GM12878 (cell line): ENCODE data around the gene MCMBP. TPM values are rescaled to one million over a fixed set of nuclear protein-coding genes. Genes with fewer than 3 reads are reported as not detected.

Experiments
- ATF7 ChIP-seq: fragments of 450-650 bp; IDR thresholded peaks from 2 replicates; pipeline ENCODE4 v1.6.1; 2016; ENCODE audit warnings: low read depth, mild to moderate bottlenecking
- BCL11A ChIP-seq: IDR thresholded peaks from 2 replicates; pipeline ENCODE4 v1.6.1; 2011; ENCODE audit warnings: low read depth, low read length
- CBFB ChIP-seq: IDR thresholded peaks from 2 replicates; pipeline ENCODE4 v1.6.1; 2016; ENCODE audit warnings: antibody characterized with exemption, low read depth
- EZH2 ChIP-seq: IDR thresholded peaks from 2 replicates; pipeline ENCODE4 v1.6.1; 2012; ENCODE audit warnings: low read depth, mild to moderate bottlenecking, control low read depth, inconsistent platforms, low read length, borderline replicate concordance; ENCODE audit not compliant: control insufficient read depth
- GABPA ChIP-seq: IDR thresholded peaks from 2 replicates; pipeline ENCODE4 v1.6.1; 2014; ENCODE audit warnings: antibody characterized with exemption, low read depth, mild to moderate bottlenecking, inconsistent platforms
- IKZF1 ChIP-seq: fragments of 450-650 bp; conservative IDR thresholded peaks from 2 replicates; pipeline ENCODE4 v1.6.1; 2017; ENCODE audit warnings: antibody characterized with exemption, mild to moderate bottlenecking
- IRF4 ChIP-seq: IDR thresholded peaks from 2 replicates; pipeline ENCODE4 v1.6.1; 2011; ENCODE audit warnings: low read depth, low read length
- KDM1A ChIP-seq: fragments of 200-600 bp; sonication (generic); IDR thresholded peaks from 2 replicates; pipeline ENCODE4 v1.6.1; 2016; ENCODE audit warnings: borderline replicate concordance
- NFYA ChIP-seq: IDR thresholded peaks from 2 replicates; pipeline ENCODE4 v1.6.1; 2011; ENCODE audit warnings: low read depth, mild to moderate bottlenecking, low read length, improper control_type of control experiment, borderline replicate concordance
- NR2C1 ChIP-seq: fragments of 450-650 bp; IDR thresholded peaks from 2 replicates; pipeline ENCODE4 v1.6.1; 2017; ENCODE audit warnings: antibody characterized with exemption, mild to moderate bottlenecking, moderate library complexity
- POLR2A ChIP-seq: IDR thresholded peaks from 2 replicates; pipeline ENCODE4 v1.6.1; 2011; ENCODE audit warnings: low read depth, mild to moderate bottlenecking, low read length
- RBBP5 ChIP-seq: fragments of 200-600 bp; sonication (generic); conservative IDR thresholded peaks from 2 replicates; pipeline ENCODE4 v1.6.1; 2016
- SMAD1 ChIP-seq: fragments of 450-650 bp; IDR thresholded peaks from 2 replicates; pipeline ENCODE4 v1.6.1; 2018; ENCODE audit warnings: mild to moderate bottlenecking, low read depth; ENCODE audit not compliant: partially characterized antibody
- SPI1 ChIP-seq: IDR thresholded peaks from 2 replicates; pipeline ENCODE4 v1.6.1; 2011; ENCODE audit warnings: low read depth, mild to moderate bottlenecking, low read length, moderate library complexity, borderline replicate concordance; ENCODE audit not compliant: insufficient read depth
- SREBF2 ChIP-seq: IDR thresholded peaks from 2 replicates; pipeline ENCODE4 v1.6.1; 2012; ENCODE audit warnings: mild to moderate bottlenecking, low read length
- SUPT20H ChIP-seq: IDR thresholded peaks from 2 replicates; pipeline ENCODE4 v1.6.1; 2011; ENCODE audit warnings: low read depth, mild to moderate bottlenecking, low read length, moderate library complexity, borderline replicate concordance; ENCODE audit not compliant: control insufficient read depth
- TARDBP ChIP-seq: IDR thresholded peaks from 2 replicates; pipeline ENCODE4 v1.6.1; 2016; ENCODE audit warnings: borderline replicate concordance
- ZNF207 ChIP-seq: fragments of 450-650 bp; IDR thresholded peaks from 2 replicates; pipeline ENCODE4 v1.6.1; 2014; ENCODE audit warnings: antibody characterized with exemption, mild to moderate bottlenecking, borderline replicate concordance
- ZNF274 ChIP-seq: IDR thresholded peaks from one replicate; pipeline ENCODE4 v1.8.0; 2011; ENCODE audit not compliant: insufficient read length, insufficient read depth
- ZNF622 ChIP-seq: fragments of 450-650 bp; IDR thresholded peaks from 2 replicates; pipeline ENCODE4 v1.6.1; 2017; ENCODE audit warnings: mild to moderate bottlenecking, inconsistent platforms
- polyA plus RNA-seq, 11 experiments: library from polyadenylated mRNA; depleted of rRNA in 4 of 11; unstranded in 6 of 11; stranded (reverse) in 5 of 11; fragments of >200 nt; fragmentation: Nextera tagmentation in 4 of 11; fragmentation: Illumina TruSeq in 1 of 11; extraction: Ambion mirVana in 4 of 11; extraction: Trizol in 1 of 11; gene quantifications; 1 replicate in 1 of 11; 2 replicates in 10 of 11; pipeline versions ENCODE4 v1.2.1 to v1.2.3, GENCODE V29; 2011 to 2016; ENCODE audit warnings: inconsistent platforms in 2 of 11, missing spikeins in 2 of 11, low read depth in 1 of 11
- total RNA-seq, 4 experiments: library from RNA; depleted of rRNA in 3 of 4; stranded (reverse); fragments of >200 nt in 3 of 4; fragmentation: Illumina TruSeq in 1 of 4; extraction: Trizol in 1 of 4; gene quantifications; 2 replicates each; pipeline versions ENCODE4 v1.2.1 to v1.2.3, GENCODE V29; 2013 to 2021
- TF ChIP-seq, protein P1 (sequence below): fragments of 450-650 bp; IDR thresholded peaks from 2 replicates; pipeline ENCODE4 v1.6.1; 2014; ENCODE audit warnings: mild to moderate bottlenecking
- TF ChIP-seq, protein P2 (sequence below): fragments of 450-650 bp; IDR thresholded peaks from 2 replicates; pipeline ENCODE4 v1.6.1; 2017; ENCODE audit warnings: low read depth, mild to moderate bottlenecking, moderate library complexity
- TF ChIP-seq, protein P3 (sequence below): IDR thresholded peaks from 2 replicates; pipeline ENCODE4 v1.6.1; 2011; ENCODE audit warnings: borderline replicate concordance, low read depth, mild to moderate bottlenecking, moderate library complexity, mixed read lengths, low read length; ENCODE audit not compliant: insufficient read depth; ENCODE audit errors: extremely low read length
- TF ChIP-seq, protein P4 (sequence below): fragments of 450-650 bp; IDR thresholded peaks from 2 replicates; pipeline ENCODE4 v1.6.1; 2017; ENCODE audit warnings: antibody characterized with exemption, mild to moderate bottlenecking, moderate library complexity
- TF ChIP-seq, protein P5 (sequence below): IDR thresholded peaks from 2 replicates; pipeline ENCODE4 v1.6.1; 2011; ENCODE audit warnings: low read depth, mild to moderate bottlenecking, low read length, moderate library complexity, borderline replicate concordance; ENCODE audit errors: extremely low read depth

MCMBP gene
- total and polyA plus RNA-seq, 10 of the 15 experiments (the other 5 are each of a cell fraction or from before 2014, with no cell fraction given), result 7.6 to 93.1 (median 75.7) TPM

- TF ChIP-seq SUPT20H, result no peak
- TF ChIP-seq KDM1A, result no peak
- no peak for TF ChIP-seq SREBF2
- TF ChIP-seq, protein P1, sequence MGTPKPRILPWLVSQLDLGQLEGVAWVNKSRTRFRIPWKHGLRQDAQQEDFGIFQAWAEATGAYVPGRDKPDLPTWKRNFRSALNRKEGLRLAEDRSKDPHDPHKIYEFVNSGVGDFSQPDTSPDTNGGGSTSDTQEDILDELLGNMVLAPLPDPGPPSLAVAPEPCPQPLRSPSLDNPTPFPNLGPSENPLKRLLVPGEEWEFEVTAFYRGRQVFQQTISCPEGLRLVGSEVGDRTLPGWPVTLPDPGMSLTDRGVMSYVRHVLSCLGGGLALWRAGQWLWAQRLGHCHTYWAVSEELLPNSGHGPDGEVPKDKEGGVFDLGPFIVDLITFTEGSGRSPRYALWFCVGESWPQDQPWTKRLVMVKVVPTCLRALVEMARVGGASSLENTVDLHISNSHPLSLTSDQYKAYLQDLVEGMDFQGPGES, result 0 out of 2 replicates have a peak, but pooled peaks have one; percentile 40
- TF ChIP-seq CBFB, result no peak
- TF ChIP-seq GABPA, result no peak
- no peak for TF ChIP-seq SPI1
- TF ChIP-seq NR2C1, result peak; percentile 85
- TF ChIP-seq RBBP5, result no peak
- TF ChIP-seq, protein P2, sequence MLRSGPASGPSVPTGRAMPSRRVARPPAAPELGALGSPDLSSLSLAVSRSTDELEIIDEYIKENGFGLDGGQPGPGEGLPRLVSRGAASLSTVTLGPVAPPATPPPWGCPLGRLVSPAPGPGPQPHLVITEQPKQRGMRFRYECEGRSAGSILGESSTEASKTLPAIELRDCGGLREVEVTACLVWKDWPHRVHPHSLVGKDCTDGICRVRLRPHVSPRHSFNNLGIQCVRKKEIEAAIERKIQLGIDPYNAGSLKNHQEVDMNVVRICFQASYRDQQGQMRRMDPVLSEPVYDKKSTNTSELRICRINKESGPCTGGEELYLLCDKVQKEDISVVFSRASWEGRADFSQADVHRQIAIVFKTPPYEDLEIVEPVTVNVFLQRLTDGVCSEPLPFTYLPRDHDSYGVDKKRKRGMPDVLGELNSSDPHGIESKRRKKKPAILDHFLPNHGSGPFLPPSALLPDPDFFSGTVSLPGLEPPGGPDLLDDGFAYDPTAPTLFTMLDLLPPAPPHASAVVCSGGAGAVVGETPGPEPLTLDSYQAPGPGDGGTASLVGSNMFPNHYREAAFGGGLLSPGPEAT, result peak; percentile 57; the same call in 1 of the 2 replicates
- TF ChIP-seq NFYA, result no peak
- TF ChIP-seq TARDBP, result 0 out of 2 replicates have a peak, but pooled peaks have one; percentile 53
- peak; percentile 93 for TF ChIP-seq IKZF1
- no peak for TF ChIP-seq IRF4
- TF ChIP-seq, protein P3, sequence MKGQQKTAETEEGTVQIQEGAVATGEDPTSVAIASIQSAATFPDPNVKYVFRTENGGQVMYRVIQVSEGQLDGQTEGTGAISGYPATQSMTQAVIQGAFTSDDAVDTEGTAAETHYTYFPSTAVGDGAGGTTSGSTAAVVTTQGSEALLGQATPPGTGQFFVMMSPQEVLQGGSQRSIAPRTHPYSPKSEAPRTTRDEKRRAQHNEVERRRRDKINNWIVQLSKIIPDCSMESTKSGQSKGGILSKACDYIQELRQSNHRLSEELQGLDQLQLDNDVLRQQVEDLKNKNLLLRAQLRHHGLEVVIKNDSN, result no peak
- no peak for TF ChIP-seq SMAD1
- no peak for TF ChIP-seq ATF7
- no peak for TF ChIP-seq ZNF622
- TF ChIP-seq, protein P4, sequence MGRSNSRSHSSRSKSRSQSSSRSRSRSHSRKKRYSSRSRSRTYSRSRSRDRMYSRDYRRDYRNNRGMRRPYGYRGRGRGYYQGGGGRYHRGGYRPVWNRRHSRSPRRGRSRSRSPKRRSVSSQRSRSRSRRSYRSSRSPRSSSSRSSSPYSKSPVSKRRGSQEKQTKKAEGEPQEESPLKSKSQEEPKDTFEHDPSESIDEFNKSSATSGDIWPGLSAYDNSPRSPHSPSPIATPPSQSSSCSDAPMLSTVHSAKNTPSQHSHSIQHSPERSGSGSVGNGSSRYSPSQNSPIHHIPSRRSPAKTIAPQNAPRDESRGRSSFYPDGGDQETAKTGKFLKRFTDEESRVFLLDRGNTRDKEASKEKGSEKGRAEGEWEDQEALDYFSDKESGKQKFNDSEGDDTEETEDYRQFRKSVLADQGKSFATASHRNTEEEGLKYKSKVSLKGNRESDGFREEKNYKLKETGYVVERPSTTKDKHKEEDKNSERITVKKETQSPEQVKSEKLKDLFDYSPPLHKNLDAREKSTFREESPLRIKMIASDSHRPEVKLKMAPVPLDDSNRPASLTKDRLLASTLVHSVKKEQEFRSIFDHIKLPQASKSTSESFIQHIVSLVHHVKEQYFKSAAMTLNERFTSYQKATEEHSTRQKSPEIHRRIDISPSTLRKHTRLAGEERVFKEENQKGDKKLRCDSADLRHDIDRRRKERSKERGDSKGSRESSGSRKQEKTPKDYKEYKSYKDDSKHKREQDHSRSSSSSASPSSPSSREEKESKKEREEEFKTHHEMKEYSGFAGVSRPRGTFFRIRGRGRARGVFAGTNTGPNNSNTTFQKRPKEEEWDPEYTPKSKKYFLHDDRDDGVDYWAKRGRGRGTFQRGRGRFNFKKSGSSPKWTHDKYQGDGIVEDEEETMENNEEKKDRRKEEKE, result no peak
- TF ChIP-seq, protein P5, sequence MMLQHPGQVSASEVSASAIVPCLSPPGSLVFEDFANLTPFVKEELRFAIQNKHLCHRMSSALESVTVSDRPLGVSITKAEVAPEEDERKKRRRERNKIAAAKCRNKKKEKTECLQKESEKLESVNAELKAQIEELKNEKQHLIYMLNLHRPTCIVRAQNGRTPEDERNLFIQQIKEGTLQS, result no peak
- no peak for TF ChIP-seq ZNF274
- peak; percentile 70; the same call in 1 of the 2 replicates for TF ChIP-seq ZNF207
- no peak for TF ChIP-seq EZH2
- TF ChIP-seq BCL11A, result no peak
- TF ChIP-seq POLR2A, result peak; percentile 70
These were observed 428 bp upstream of the MCMBP start (continued) for GRCh38 chr10:119872860-119873681.
